Measurements from ENCODE around the gene CCDC197.

GRCh38 chr14:94008234-94008633 lies 11.1 kb downstream of the CCDC197 start:
- TF ChIP-seq CTCF (IDR thresholded peaks at IDR 0.05; ENCODE audit: poor library complexity, severe bottlenecking) (no peak), TAF1 (IDR thresholded peaks at IDR 0.05; ENCODE audit: low read depth) (no peak), POLR2AphosphoS5 (IDR thresholded peaks at IDR 0.05) (no peak), EP300 (conservative IDR thresholded peaks at IDR 0.05; ENCODE audit: poor library complexity, severe bottlenecking) (no peak), RAD21 (conservative IDR thresholded peaks at IDR 0.05) (no peak)

Data from neural cell (in vitro differentiated cells).